Measurements from ENCODE around the gene STON1.
"Not testable (repeated sequence)": the region's sequence is repeated elsewhere in the genome, so short reads cannot be mapped to it uniquely, and the experiment has no call there.

Gene STON1

GRCh38 chr2:48613211-48613610 is 83.3 kb downstream of the STON1 start:
- H3K27ac ChIP-seq (ENCODE audit: low read length): no peak overlapping the region
- no peaks in the 10 kb centered on the region for H3K36me3 ChIP-seq (ENCODE audit: control insufficient read depth, insufficient read depth, low read length)
- H3K4me3 ChIP-seq (ENCODE audit: low read length): no peak overlapping the region
- no peak for DNase-seq (ENCODE audit: low read depth, low spot score)
- no peaks in the 10 kb centered on the region for H3K27me3 ChIP-seq (ENCODE audit: control insufficient read depth, insufficient read depth, low read length)
- H3K4me1 ChIP-seq (ENCODE audit: control insufficient read depth, insufficient read depth, low read length): no peaks in the 10 kb centered on the region
- no CpG with 5 or more reads among the region's 2 CpGs for WGBS (ENCODE audit: insufficient coverage, insufficient read length)
- no peaks in the 10 kb centered on the region for H3K9me3 ChIP-seq (ENCODE audit: control insufficient read depth, insufficient read depth, low read length)

GRCh38 chr2:48614581-48614980 is 84.6 kb downstream of the STON1 start:
- H3K4me3 ChIP-seq (ENCODE audit: low read length); H3K4me1 ChIP-seq (ENCODE audit: control insufficient read depth, insufficient read depth, low read length); H3K27me3 ChIP-seq (ENCODE audit: control insufficient read depth, insufficient read depth, low read length); H3K36me3 ChIP-seq (ENCODE audit: control insufficient read depth, insufficient read depth, low read length); H3K9me3 ChIP-seq (ENCODE audit: control insufficient read depth, insufficient read depth, low read length); DNase-seq (ENCODE audit: low read depth, low spot score); H3K27ac ChIP-seq (ENCODE audit: low read length): not testable (repeated sequence)
- no CpG with 5 or more reads among the region's 35 CpGs for WGBS (ENCODE audit: insufficient coverage, insufficient read length)

- H3K4me1 ChIP-seq (ENCODE audit: control insufficient read depth, insufficient read depth, low read length): no peaks in the 10 kb centered on the region
- no CpG with 5 or more reads among the region's 26 CpGs for WGBS (ENCODE audit: insufficient coverage, insufficient read length)
These were observed 87.7 kb downstream of the STON1 start, which contains the start of gene GTF2A1L for GRCh38 chr2:48617618-48618017. Gene GTF2A1L, plus strand, starts transcription at chr2:48617856. Its CDS starts 19 bp downstream, at chr2:48617875.

DNA sequence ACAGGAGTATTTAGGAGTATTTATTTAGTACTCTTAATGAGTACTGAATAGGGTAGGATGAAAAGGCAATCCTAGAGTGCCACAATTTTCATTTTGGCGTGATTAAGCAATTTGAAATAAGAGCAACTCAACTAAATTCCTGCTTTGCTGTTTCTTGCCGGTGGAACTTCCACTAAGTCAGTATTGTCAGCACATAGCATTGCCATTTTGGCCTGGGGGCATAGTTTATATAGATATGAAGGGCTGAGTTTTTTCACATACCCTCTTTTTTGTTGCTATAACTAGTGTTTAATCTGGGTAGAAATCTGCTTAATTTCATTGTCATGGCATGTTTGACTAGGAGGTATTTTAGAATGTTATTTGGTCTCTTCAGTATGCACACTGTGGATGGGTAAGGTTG is 89.6 kb downstream of the STON1 start:
- no peaks in the 10 kb centered on the region for H3K36me3 ChIP-seq (ENCODE audit: control insufficient read depth, insufficient read depth, low read length)
- no peak overlapping the region for H3K4me3 ChIP-seq (ENCODE audit: low read length)
- no peaks in the 10 kb centered on the region for H3K9me3 ChIP-seq (ENCODE audit: control insufficient read depth, insufficient read depth, low read length)
- no peak for DNase-seq (ENCODE audit: low read depth, low spot score)
- no CpG with 5 or more reads among the region's 2 CpGs for WGBS (ENCODE audit: insufficient coverage, insufficient read length)
- no peak overlapping the region for H3K27ac ChIP-seq (ENCODE audit: low read length)
- no peaks in the 10 kb centered on the region for H3K4me1 ChIP-seq (ENCODE audit: control insufficient read depth, insufficient read depth, low read length)
- no peaks in the 10 kb centered on the region for H3K27me3 ChIP-seq (ENCODE audit: control insufficient read depth, insufficient read depth, low read length)

More at GRCh38 chr2:48617618-48618017, 87.7 kb downstream of the STON1 start, which contains the start of gene GTF2A1L:
- Histone ChIP-seq H3K4me3 (ENCODE audit: low read length) (no peak within 1 kb of the TSS), H3K27me3 (ENCODE audit: control insufficient read depth, insufficient read depth, low read length) (no peaks in the 10 kb centered on the region), H3K27ac (ENCODE audit: low read length) (no peak within 1 kb of the TSS), H3K36me3 (ENCODE audit: control insufficient read depth, insufficient read depth, low read length) (no peaks in the 10 kb centered on the region), H3K9me3 (ENCODE audit: control insufficient read depth, insufficient read depth, low read length) (no peaks in the 10 kb centered on the region)
- DNase-seq (ENCODE audit: low read depth, low spot score): no peak

- Histone ChIP-seq H3K4me3 (ENCODE audit: low read length) (no peak overlapping the region), H3K27ac (ENCODE audit: low read length) (no peak overlapping the region), H3K9me3 (ENCODE audit: control insufficient read depth, insufficient read depth, low read length) (no peaks in the 10 kb centered on the region), H3K36me3 (ENCODE audit: control insufficient read depth, insufficient read depth, low read length) (no peaks in the 10 kb centered on the region), H3K27me3 (ENCODE audit: control insufficient read depth, insufficient read depth, low read length) (no peaks in the 10 kb centered on the region), H3K4me1 (ENCODE audit: control insufficient read depth, insufficient read depth, low read length) (no peaks in the 10 kb centered on the region)
- no CpG with 5 or more reads among the region's 7 CpGs for WGBS (ENCODE audit: insufficient coverage, insufficient read length)
- no peak for DNase-seq (ENCODE audit: low read depth, low spot score)
These were observed 90.7 kb downstream of the STON1 start for GRCh38 chr2:48620604-48621003.

GRCh38 chr2:48622691-48623090 is 92.7 kb downstream of the STON1 start:
- not testable (repeated sequence) for H3K27me3 ChIP-seq (ENCODE audit: control insufficient read depth, insufficient read depth, low read length); DNase-seq (ENCODE audit: low read depth, low spot score); H3K4me1 ChIP-seq (ENCODE audit: control insufficient read depth, insufficient read depth, low read length); H3K9me3 ChIP-seq (ENCODE audit: control insufficient read depth, insufficient read depth, low read length); H3K36me3 ChIP-seq (ENCODE audit: control insufficient read depth, insufficient read depth, low read length); H3K27ac ChIP-seq (ENCODE audit: low read length); H3K4me3 ChIP-seq (ENCODE audit: low read length)
- no CpG with 5 or more reads among the region's 5 CpGs for WGBS (ENCODE audit: insufficient coverage, insufficient read length)

- H3K4me3 ChIP-seq (ENCODE audit: low read length): no peak overlapping the region
- no peak for DNase-seq (ENCODE audit: low read depth, low spot score)
- WGBS (ENCODE audit: insufficient coverage, insufficient read length): 100% methylated on average over 1 of the region's 2 CpGs
- no peak overlapping the region for H3K27ac ChIP-seq (ENCODE audit: low read length)
- H3K27me3 ChIP-seq (ENCODE audit: control insufficient read depth, insufficient read depth, low read length): no peaks in the 10 kb centered on the region
- H3K36me3 ChIP-seq (ENCODE audit: control insufficient read depth, insufficient read depth, low read length): no peaks in the 10 kb centered on the region
- no peaks in the 10 kb centered on the region for H3K4me1 ChIP-seq (ENCODE audit: control insufficient read depth, insufficient read depth, low read length)
- no peaks in the 10 kb centered on the region for H3K9me3 ChIP-seq (ENCODE audit: control insufficient read depth, insufficient read depth, low read length)
These were observed 94.7 kb downstream of the STON1 start for GRCh38 chr2:48624696-48625095.

DNA sequence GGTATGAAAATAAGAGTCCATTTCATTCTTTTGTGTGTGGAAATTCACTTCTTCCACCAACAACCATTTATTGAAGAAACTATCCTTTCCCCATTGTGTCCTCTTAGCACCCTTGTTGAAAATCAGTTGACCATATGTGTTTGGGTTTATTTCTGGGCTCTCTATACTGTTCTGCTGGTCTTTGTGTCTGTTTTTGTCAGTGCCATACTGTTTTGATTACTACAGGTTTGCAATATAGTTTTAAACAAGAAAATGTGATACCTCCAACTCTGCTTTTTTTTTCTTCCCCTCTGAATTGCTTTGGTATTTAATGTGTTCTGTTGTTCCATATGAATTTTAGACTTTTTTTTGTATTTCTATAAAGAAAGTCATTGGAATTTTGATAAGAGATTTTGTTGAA is 96.1 kb downstream of the STON1 start:
- no peak for DNase-seq (ENCODE audit: low read depth, low spot score)
- H3K4me1 ChIP-seq (ENCODE audit: control insufficient read depth, insufficient read depth, low read length): no peaks in the 10 kb centered on the region
- H3K4me3 ChIP-seq (ENCODE audit: low read length): no peak overlapping the region
- no peaks in the 10 kb centered on the region for H3K36me3 ChIP-seq (ENCODE audit: control insufficient read depth, insufficient read depth, low read length)
- no peaks in the 10 kb centered on the region for H3K9me3 ChIP-seq (ENCODE audit: control insufficient read depth, insufficient read depth, low read length)
- no peak overlapping the region for H3K27ac ChIP-seq (ENCODE audit: low read length)
- H3K27me3 ChIP-seq (ENCODE audit: control insufficient read depth, insufficient read depth, low read length): no peaks in the 10 kb centered on the region

DNA sequence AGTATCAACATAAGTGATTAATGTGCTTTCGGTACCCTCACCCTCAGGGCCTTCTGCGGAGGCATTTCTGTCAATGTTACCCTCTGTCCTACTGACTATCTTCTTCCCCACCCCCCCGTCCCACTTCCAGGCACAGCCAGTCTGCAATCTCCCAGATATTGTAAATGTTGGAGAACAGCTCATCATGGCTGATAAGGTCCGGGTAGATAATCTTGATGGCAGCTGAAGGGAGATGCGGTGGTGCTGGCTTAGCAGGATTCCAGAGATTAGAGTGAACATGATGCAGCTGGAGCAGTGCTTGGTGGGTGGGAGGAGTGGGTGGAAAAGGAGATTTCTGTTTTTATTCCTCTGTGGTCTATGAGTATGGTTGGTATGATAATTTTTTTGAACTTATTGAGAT is 103.2 kb downstream of the STON1 start:
- no peak for DNase-seq (ENCODE audit: low read depth, low spot score)
- WGBS (ENCODE audit: insufficient coverage, insufficient read length): no CpG with 5 or more reads among the region's 5 CpGs

DNA sequence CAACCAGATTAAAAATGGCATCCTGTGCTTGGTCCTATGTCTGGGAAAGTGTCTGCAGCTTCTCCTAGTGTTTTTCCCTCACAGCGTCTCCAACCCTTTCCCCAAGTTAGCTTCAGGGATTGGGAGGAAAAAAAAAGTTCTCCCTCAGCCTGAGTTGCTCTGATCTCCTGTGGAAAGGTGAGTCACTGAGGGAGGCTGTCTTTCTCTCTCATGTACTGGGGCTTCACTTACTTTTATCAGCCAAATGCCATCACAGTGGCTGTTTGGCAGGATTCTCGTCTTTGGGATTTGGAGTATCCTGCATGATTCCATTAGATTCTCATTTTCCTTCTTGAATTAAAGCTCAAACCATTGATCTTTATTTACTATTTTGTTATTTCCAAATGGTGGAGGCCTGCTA is 105.8 kb downstream of the STON1 start:
- Histone ChIP-seq H3K27ac (ENCODE audit: low read length) (no peak overlapping the region), H3K9me3 (ENCODE audit: control insufficient read depth, insufficient read depth, low read length) (no peaks in the 10 kb centered on the region; the same call in 1 of the 2 replicates), H3K4me3 (ENCODE audit: low read length) (no peak overlapping the region), H3K36me3 (ENCODE audit: control insufficient read depth, insufficient read depth, low read length) (no peaks in the 10 kb centered on the region), H3K4me1 (ENCODE audit: control insufficient read depth, insufficient read depth, low read length) (no peaks in the 10 kb centered on the region), H3K27me3 (ENCODE audit: control insufficient read depth, insufficient read depth, low read length) (no peaks in the 10 kb centered on the region)
- DNase-seq (ENCODE audit: low read depth, low spot score): no peak
- WGBS (ENCODE audit: insufficient coverage, insufficient read length): no CpG with 5 or more reads among the region's 2 CpGs

More for the DNA sequence above, 103.2 kb downstream of the STON1 start:
- Histone ChIP-seq H3K4me3 (ENCODE audit: low read length) (no peak overlapping the region), H3K9me3 (ENCODE audit: control insufficient read depth, insufficient read depth, low read length) (no peaks in the 10 kb centered on the region; the same call in 1 of the 2 replicates), H3K27ac (ENCODE audit: low read length) (no peak overlapping the region), H3K36me3 (ENCODE audit: control insufficient read depth, insufficient read depth, low read length) (no peaks in the 10 kb centered on the region), H3K4me1 (ENCODE audit: control insufficient read depth, insufficient read depth, low read length) (no peaks in the 10 kb centered on the region), H3K27me3 (ENCODE audit: control insufficient read depth, insufficient read depth, low read length) (no peaks in the 10 kb centered on the region)

- no peak overlapping the region for H3K27ac ChIP-seq (ENCODE audit: low read length)
- no peak for DNase-seq (ENCODE audit: low read depth, low spot score)
- H3K36me3 ChIP-seq (ENCODE audit: control insufficient read depth, insufficient read depth, low read length): no peaks in the 10 kb centered on the region
- no peaks in the 10 kb centered on the region for H3K4me1 ChIP-seq (ENCODE audit: control insufficient read depth, insufficient read depth, low read length)
- no CpG with 5 or more reads among the region's 1 CpG for WGBS (ENCODE audit: insufficient coverage, insufficient read length)
- H3K4me3 ChIP-seq (ENCODE audit: low read length): no peak overlapping the region
- H3K27me3 ChIP-seq (ENCODE audit: control insufficient read depth, insufficient read depth, low read length): no peaks in the 10 kb centered on the region
- H3K9me3 ChIP-seq (ENCODE audit: control insufficient read depth, insufficient read depth, low read length): no peaks in the 10 kb centered on the region; the same call in 1 of the 2 replicates
These were observed 108.3 kb downstream of the STON1 start for GRCh38 chr2:48638261-48638660.

All from iPS DF 6.9 (cell line).